HG03439 (cell line): ENCODE results near the gene PGM2L1.

Experiments
- ATAC-seq: cut with Tn5 transposase; IDR thresholded peaks from one replicate; pipeline ENCODE4 v1.9.1; 2021; ENCODE audit warnings: mild to moderate bottlenecking, moderate library complexity; ENCODE audit not compliant: unreplicated experiment

PGM2L1 gene

DNA sequence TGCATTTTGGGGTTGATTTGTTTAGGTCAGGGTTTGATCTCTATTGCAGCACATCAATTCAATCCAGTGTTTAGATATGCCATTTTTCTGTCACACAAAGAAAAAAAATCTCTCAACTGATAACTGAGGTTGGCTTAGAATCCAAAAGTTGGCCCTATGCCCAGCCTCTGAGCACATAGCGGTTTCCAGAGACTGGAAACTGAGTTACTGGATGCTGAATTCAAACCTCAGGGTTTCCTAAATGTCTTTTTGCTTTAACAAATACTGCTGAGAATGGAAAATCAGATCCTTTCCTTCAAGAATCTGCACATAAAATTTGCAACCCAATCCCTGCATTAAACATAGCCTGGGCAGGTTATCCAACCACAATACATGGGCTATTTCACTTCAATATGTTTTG is 90.8 kb downstream of the PGM2L1 start:
- no peak for ATAC-seq

DNA sequence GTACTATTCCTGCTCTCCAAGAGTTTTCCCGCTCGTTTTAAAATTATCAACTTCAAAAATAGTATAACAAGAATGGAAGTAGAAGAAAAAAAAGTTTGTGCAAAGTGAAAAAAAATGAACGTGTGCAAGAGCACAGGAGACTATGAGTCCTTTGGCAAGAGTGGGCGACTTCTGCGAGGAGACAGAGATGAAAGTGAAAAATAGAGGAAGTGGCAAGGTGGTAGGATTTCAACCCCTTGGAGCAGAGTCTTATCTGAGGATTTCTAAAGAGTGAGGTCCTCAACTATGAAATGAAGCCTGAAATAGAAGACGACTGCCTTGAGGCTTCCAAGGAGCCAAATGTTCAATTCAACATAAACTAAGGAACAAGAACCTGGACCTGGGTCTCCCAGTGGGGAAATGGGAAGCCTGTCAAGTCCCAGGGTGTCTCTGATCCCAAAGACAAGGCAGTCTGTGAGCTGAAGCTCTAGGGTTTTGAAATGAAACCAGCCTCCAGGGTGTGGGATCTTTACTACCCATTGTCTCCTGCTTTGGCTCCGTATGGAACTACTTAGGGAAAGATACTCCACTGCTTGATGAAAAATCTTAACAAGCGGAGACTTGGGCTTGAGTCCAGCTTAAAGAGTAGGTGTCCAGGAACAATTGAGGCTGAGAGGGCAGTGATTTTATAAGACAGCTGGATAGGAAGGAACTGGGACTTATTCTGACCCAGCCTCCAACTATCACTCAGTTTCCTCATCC is 91.6 kb downstream of the PGM2L1 start:
- no peak for ATAC-seq

DNA sequence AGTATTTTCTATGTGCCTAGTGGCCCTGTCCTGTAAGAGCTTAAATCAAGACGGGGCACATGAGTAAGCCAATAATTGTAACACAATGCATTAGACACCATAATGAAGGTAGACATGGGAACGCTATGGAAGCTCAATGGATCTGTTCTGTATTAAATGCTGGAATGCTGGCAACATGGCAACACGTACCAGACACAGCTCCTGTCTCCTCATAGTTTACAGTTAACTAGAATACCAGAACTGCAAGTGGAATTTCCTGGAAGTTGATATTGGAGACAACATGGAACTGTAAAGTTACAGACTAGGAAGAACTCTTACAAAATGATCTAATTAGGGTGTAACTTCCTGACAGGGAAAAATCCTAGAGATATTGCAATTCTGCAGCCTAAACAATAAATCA is 99.2 kb downstream of the PGM2L1 start:
- no peak for ATAC-seq

DNA sequence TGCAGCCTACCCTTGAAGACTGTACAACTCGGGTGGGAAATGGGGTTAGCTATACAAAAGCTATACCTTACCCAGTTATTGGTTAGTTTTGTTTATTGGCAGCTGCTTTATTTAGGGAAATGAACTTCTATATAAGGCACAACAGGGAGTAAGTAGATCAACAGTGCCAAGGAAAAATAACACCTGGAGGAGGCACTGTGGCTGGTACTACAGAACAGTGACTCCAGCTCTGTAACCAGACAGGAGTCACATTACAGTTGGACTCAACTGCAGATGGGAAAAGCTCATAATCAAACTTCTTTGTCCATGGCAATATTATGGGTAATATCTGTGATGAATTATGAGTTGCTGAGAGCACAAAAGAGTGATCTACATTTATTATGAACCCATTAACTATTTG is 100.7 kb downstream of the PGM2L1 start:
- no peak for ATAC-seq

DNA sequence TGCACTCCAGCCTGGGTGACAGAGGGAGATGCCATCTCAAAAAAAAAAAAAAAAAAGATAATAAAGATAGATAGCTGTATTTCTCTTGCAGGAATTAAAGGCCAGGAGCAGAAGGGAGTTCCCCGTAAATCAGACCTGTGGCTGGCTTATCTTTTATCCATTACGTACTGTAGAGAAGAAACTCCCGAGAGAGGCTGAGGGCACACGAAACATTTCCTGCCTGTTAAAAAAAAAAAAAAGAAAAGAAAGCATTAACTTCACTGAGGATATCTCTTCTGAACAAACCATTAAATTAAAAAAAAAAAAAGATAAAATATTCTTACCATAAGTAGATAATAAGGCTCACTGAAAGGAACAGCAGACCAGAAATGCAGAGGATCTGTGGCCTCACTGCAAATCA is 109.3 kb downstream of the PGM2L1 start:
- ATAC-seq = no peak

DNA sequence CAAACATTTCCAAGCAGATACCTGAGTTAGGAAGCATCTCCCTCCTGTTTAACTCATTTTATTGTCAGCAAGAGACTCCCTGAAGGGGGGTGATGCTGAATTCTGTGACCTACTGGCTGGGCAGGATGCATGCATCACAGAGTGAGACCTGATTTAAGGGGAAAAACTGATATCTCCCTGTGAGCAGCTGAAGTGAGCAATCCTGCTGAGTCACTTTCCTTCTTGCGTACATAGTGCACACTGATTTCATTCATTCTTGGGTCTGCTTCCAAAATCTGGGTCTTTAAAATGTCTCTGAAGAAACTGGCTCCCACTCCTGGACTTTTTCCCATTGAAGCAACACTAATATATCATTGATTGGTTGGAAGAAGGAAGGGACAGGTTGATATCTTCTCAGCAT is 110.1 kb downstream of the PGM2L1 start:
- no peak for ATAC-seq

DNA sequence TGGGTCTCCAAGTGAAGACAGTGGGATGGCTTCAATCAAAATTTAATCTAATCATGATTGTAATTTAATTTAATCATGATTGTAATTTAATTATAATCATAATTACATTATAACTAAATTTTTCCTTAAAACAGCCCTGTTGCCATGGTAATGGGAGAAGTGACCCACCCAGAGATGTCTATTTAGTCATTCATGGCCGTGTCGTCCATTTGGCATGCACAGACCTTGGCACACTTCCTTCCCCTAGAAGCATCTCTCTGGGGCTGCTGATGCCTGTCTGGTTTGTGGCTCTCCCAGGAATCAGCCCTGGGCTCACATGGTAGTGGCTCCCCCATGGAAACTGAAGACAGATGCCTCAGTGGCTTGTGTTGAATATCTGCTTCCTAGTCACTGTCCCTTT is 113.8 kb downstream of the PGM2L1 start:
- no peak for ATAC-seq

DNA sequence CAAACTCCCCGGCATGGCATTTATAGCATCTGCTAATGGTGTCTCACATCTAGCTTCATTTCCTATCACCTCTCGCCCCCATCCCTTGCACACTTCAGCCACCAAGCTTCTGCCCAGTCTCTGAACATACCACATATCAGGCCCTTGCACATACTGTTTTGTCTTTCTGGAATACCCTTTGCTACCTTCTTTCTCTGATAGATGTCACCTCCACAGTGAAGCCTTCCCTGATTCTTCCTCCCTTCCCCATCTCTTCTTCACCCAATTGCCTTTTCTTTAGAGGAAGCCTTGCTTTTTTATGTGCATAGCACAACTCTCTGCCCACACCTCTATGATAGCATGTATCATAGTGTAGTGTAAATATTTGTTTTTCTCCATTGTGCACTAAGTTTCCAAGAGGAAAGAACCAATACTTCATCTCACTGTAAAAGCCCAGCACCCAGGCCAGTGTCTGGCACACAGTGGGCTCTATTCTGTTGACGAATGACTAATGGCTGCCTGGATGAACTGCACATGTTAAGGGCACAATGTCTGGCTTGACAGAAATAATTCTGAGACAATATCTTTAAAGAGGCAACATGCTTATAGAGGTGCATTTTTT is 114.6 kb downstream of the PGM2L1 start:
- no peak for ATAC-seq

DNA sequence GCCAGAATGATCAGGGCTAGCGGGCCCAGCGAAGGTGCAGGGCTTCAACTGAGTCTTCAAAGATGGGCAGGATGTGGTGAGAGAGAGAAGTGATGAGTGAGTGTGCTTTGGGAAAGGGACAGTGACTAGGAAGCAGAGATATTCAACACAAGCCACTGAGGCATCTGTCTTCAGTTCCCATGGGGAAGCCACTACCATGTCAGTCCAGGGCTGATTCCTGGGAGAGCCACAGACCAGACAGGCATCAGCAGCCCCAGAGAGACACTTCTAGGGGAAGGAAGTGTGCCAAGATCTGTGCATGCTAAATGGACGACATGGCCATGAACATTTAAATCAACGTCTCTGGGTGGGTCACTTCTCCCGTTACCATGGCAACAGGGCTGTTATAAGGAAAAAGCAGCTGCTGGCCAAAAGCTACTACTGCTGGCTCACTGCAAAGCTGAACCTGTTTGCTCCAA is 115.3 kb downstream of the PGM2L1 start:
- ATAC-seq = no peak

DNA sequence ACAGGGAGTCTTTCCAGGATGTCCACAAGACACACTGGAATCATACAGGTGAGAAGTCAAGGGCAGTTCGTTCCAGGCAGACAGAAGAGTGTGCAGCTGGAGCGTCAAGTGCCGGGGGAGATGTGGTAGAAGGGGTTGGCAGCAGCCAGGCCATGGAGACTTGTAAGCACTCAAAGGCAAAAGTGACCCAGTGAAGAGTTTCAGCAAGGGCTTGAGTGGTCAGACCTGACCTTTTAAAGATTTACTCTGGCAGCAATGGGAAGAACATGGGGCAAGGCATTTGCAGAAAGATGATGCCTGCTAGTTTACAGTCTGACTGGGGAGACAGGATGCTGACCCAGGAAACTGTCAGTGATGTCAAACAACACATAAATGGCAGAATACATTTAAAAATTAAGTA is 115.8 kb downstream of the PGM2L1 start:
- ATAC-seq = no peak

DNA sequence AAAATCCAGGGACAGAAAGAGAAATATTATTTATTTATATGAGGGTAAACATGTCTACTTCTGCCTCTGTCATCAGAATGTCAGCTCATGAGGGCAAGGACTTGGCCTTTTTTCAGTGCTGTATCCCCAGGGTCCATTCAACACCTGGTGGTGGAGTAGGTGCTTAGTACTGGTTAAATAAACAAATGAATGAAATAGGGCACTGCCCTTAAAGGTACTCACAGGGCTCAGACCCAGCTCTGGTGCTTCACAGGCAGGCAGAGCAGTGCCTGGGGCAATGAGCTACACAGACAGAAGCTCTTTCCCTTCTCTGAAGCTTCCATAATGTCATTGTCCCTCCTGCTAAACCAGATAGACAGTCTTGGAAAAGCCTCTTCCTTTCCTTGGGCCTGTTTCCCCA is 117.7 kb downstream of the PGM2L1 start:
- no peak for ATAC-seq
